Activated naive CD4-positive, alpha-beta T cell treated with anti-CD3 and anti-CD28 coated beads, Interleukin-2, amount 10 ng/mL, durations not matched to agents 7 days and 5 days (primary cell): ENCODE data around the gene TMPRSS11B.
"Not testable (repeated sequence)": the region's sequence is repeated elsewhere in the genome, so short reads cannot be mapped to it uniquely, and the experiment has no call there.

Experiments
- CTCF ChIA-PET: fragments of 350-600 bp; sonication (Branson Sonifier 250); formaldehyde crosslinking; loops from one replicate; lab custom pipeline; 2021; ENCODE audit warnings: antibody characterized with exemption; lab: Charles Lee
- DNase-seq: peaks from one replicate; pipeline ENCODE4 v3.0.0-alpha.2; 2020
- H3K27ac Mint-ChIP-seq: one replicate; pipeline ENCODE4 v1.8.0; 2021; ENCODE audit warnings: mild to moderate bottlenecking, moderate library complexity, mixed read lengths
- H3K27me3 Mint-ChIP-seq: one replicate; pipeline ENCODE4 v1.8.0; 2021; ENCODE audit warnings: mild to moderate bottlenecking, mixed read lengths
- H3K36me3 Mint-ChIP-seq: one replicate; pipeline ENCODE4 v1.8.0; 2021; ENCODE audit warnings: mixed read lengths
- H3K4me1 Mint-ChIP-seq: one replicate; pipeline ENCODE4 v1.8.0; 2021; ENCODE audit warnings: mixed read lengths
- H3K4me3 Mint-ChIP-seq: one replicate; pipeline ENCODE4 v1.8.0; 2021; ENCODE audit warnings: mild to moderate bottlenecking, moderate library complexity, mixed read lengths
- H3K9me3 Mint-ChIP-seq: one replicate; pipeline ENCODE4 v1.8.0; 2021; ENCODE audit warnings: mixed read lengths

TMPRSS11B gene

GRCh38 chr4:68245594-68245993 is at the start of gene TMPRSS11B:
TSS of gene TMPRSS11B (minus strand) at chr4:68245694. CDS start at chr4:68245558, 136 bp downstream.
- CTCF ChIA-PET, result no interaction called here

GRCh38 chr4:68291256-68291655 is 45.8 kb upstream of the TMPRSS11B start:
- no peaks in the 10 kb centered on the region for H3K4me1 Mint-ChIP-seq
- no peak for DNase-seq
- no peak overlapping the region for H3K27ac Mint-ChIP-seq
- no peaks in the 10 kb centered on the region for H3K9me3 Mint-ChIP-seq
- H3K27me3 Mint-ChIP-seq, result no peaks in the 10 kb centered on the region
- no peak overlapping the region for H3K4me3 Mint-ChIP-seq
- no peaks in the 10 kb centered on the region for H3K36me3 Mint-ChIP-seq
- CTCF ChIA-PET, result no interaction called here

More at GRCh38 chr4:68245594-68245993, at the start of gene TMPRSS11B:
- H3K27ac Mint-ChIP-seq, result no peak within 1 kb of the TSS
- H3K4me1 Mint-ChIP-seq, result peaks cover 7% of the 10 kb centered on the region
- no peaks in the 10 kb centered on the region for H3K36me3 Mint-ChIP-seq
- H3K9me3 Mint-ChIP-seq, result no peaks in the 10 kb centered on the region
- peaks cover 3% of the 10 kb centered on the region for H3K27me3 Mint-ChIP-seq
- no peak within 1 kb of the TSS for H3K4me3 Mint-ChIP-seq
- DNase-seq, result no peak

GRCh38 chr4:68288393-68288740 is 42.9 kb upstream of the TMPRSS11B start:
- no peaks in the 10 kb centered on the region for H3K27me3 Mint-ChIP-seq
- no peaks in the 10 kb centered on the region for H3K9me3 Mint-ChIP-seq
- no peak overlapping the region for H3K27ac Mint-ChIP-seq
- no peak overlapping the region for H3K4me3 Mint-ChIP-seq
- H3K4me1 Mint-ChIP-seq, result no peaks in the 10 kb centered on the region
- H3K36me3 Mint-ChIP-seq, result no peaks in the 10 kb centered on the region
- CTCF ChIA-PET, result no interaction called here
- no peak for DNase-seq

- Mint-ChIP-seq H3K36me3 (no peaks in the 10 kb centered on the region), H3K27me3 (no peaks in the 10 kb centered on the region), H3K9me3 (no peaks in the 10 kb centered on the region), H3K27ac (no peak overlapping the region), H3K4me1 (no peaks in the 10 kb centered on the region), H3K4me3 (no peak overlapping the region)
- no peak for DNase-seq
- CTCF ChIA-PET, result no interaction called here
Measured at GRCh38 chr4:68287704-68288392, 42.4 kb upstream of the TMPRSS11B start.

GRCh38 chr4:68283714-68284113 is 38.2 kb upstream of the TMPRSS11B start:
- Mint-ChIP-seq H3K4me3 (no peak overlapping the region), H3K27ac (no peak overlapping the region)

GRCh38 chr4:68283095-68283494 is 37.6 kb upstream of the TMPRSS11B start:
- no peak overlapping the region for H3K27ac Mint-ChIP-seq
- H3K4me1 Mint-ChIP-seq, result no peaks in the 10 kb centered on the region
- H3K36me3 Mint-ChIP-seq, result no peaks in the 10 kb centered on the region
- no peak for DNase-seq
- no peaks in the 10 kb centered on the region for H3K27me3 Mint-ChIP-seq
- CTCF ChIA-PET, result no interaction called here
- no peak overlapping the region for H3K4me3 Mint-ChIP-seq
- H3K9me3 Mint-ChIP-seq, result no peaks in the 10 kb centered on the region

More at GRCh38 chr4:68283714-68284113, 38.2 kb upstream of the TMPRSS11B start:
- H3K4me1 Mint-ChIP-seq, result no peaks in the 10 kb centered on the region
- no peak for DNase-seq
- no peaks in the 10 kb centered on the region for H3K36me3 Mint-ChIP-seq
- H3K9me3 Mint-ChIP-seq, result no peaks in the 10 kb centered on the region
- no peaks in the 10 kb centered on the region for H3K27me3 Mint-ChIP-seq
- CTCF ChIA-PET, result interaction anchor here (1.9 kb wide), 1 partner anchor 12 kb away, joined by 4 read pairs; no protein-coding TSS in a partner anchor

GRCh38 chr4:68281796-68282740 is 36.6 kb upstream of the TMPRSS11B start:
- H3K4me3 Mint-ChIP-seq, H3K9me3 Mint-ChIP-seq, H3K4me1 Mint-ChIP-seq, H3K27ac Mint-ChIP-seq, DNase-seq, H3K27me3 Mint-ChIP-seq, H3K36me3 Mint-ChIP-seq, CTCF ChIA-PET: not testable (repeated sequence)

- H3K4me1 Mint-ChIP-seq, result no peaks in the 10 kb centered on the region
- H3K36me3 Mint-ChIP-seq, result no peaks in the 10 kb centered on the region
- DNase-seq, result no peak
- H3K9me3 Mint-ChIP-seq, result no peaks in the 10 kb centered on the region
- H3K27ac Mint-ChIP-seq, result no peak overlapping the region
- peaks cover 4% of the 10 kb centered on the region for H3K27me3 Mint-ChIP-seq
- CTCF ChIA-PET, result no interaction called here
- H3K4me3 Mint-ChIP-seq, result no peak overlapping the region
Measured at GRCh38 chr4:68278029-68278428, 32.5 kb upstream of the TMPRSS11B start.

GRCh38 chr4:68277627-68278026 is 32.1 kb upstream of the TMPRSS11B start:
- Mint-ChIP-seq H3K27ac (no peak overlapping the region), H3K9me3 (no peaks in the 10 kb centered on the region), H3K4me3 (no peak overlapping the region), H3K27me3 (peaks cover 4% of the 10 kb centered on the region), H3K36me3 (no peaks in the 10 kb centered on the region), H3K4me1 (no peaks in the 10 kb centered on the region)
- CTCF ChIA-PET, result no interaction called here
- DNase-seq, result no peak

- Mint-ChIP-seq H3K36me3 (no peaks in the 10 kb centered on the region), H3K9me3 (no peaks in the 10 kb centered on the region), H3K4me3 (no peak overlapping the region), H3K4me1 (peaks cover 2% of the 10 kb centered on the region), H3K27me3 (peaks cover 11% of the 10 kb centered on the region), H3K27ac (no peak overlapping the region)
- no peak for DNase-seq
- CTCF ChIA-PET, result interaction anchor here (0.8 to 3.4 kb wide), 3 partner anchors 15 to 103 kb away, joined by 3 to 46 read pairs (median 7); no protein-coding TSS in a partner anchor
Measured at GRCh38 chr4:68272860-68273259, 27.4 kb upstream of the TMPRSS11B start.

- Mint-ChIP-seq H3K27me3 (peaks cover 11% of the 10 kb centered on the region), H3K4me1 (peaks cover 6% of the 10 kb centered on the region), H3K36me3 (no peaks in the 10 kb centered on the region), H3K27ac (no peak overlapping the region), H3K4me3 (no peak overlapping the region), H3K9me3 (no peaks in the 10 kb centered on the region)
- DNase-seq, result no peak
- CTCF ChIA-PET, result interaction anchor here (0.6 to 3.4 kb wide), 7 partner anchors 8 to 154 kb away, joined by 3 to 46 read pairs (median 4); no protein-coding TSS in a partner anchor
Measured at GRCh38 chr4:68272380-68272779, 26.9 kb upstream of the TMPRSS11B start.

- Mint-ChIP-seq H3K9me3 (no peaks in the 10 kb centered on the region), H3K4me3 (no peak overlapping the region), H3K27ac (no peak overlapping the region), H3K36me3 (no peaks in the 10 kb centered on the region), H3K27me3 (peaks cover 11% of the 10 kb centered on the region), H3K4me1 (peaks cover 6% of the 10 kb centered on the region)
- CTCF ChIA-PET, result interaction anchor here (0.6 to 3.4 kb wide), 10 partner anchors 8 to 154 kb away, joined by 3 to 46 read pairs (median 3); no protein-coding TSS in a partner anchor
- DNase-seq, result no peak
Measured at GRCh38 chr4:68271851-68272357, 26.4 kb upstream of the TMPRSS11B start.

GRCh38 chr4:68267433-68267944 is 22.0 kb upstream of the TMPRSS11B start:
- CTCF ChIA-PET, result interaction anchor here (1.3 kb wide), 1 partner anchor 109 kb away, joined by 3 read pairs; no protein-coding TSS in a partner anchor
- H3K4me3 Mint-ChIP-seq, result no peak overlapping the region
- DNase-seq, result no peak
- no peak overlapping the region for H3K27ac Mint-ChIP-seq
- no peaks in the 10 kb centered on the region for H3K9me3 Mint-ChIP-seq
- peaks cover 7% of the 10 kb centered on the region for H3K27me3 Mint-ChIP-seq
- H3K36me3 Mint-ChIP-seq, result no peaks in the 10 kb centered on the region
- H3K4me1 Mint-ChIP-seq, result peaks cover 6% of the 10 kb centered on the region
